Occipital lobe (tissue), 3 donors: Measurements from ENCODE around the gene ZNF398. TPM values are rescaled to one million over a fixed set of nuclear protein-coding genes. Genes with fewer than 3 reads are reported as not detected.
"Not testable (repeated sequence)": the region's sequence is repeated elsewhere in the genome, so short reads cannot be mapped to it uniquely, and the experiment has no call there.

Source experiments
- DNase-seq: peaks from one replicate; lab custom pipeline; 2025; lab: John Stamatoyannopoulos, UW
- small RNA-seq: library from RNA; depleted of rRNA; stranded (forward); fragments of <200 nt; gene quantifications from one replicate; pipeline ENCODE3, GENCODE V24; 2014
- total RNA-seq: library from RNA; depleted of rRNA; stranded (reverse); fragments of >200 nt; gene quantifications from one replicate; pipeline ENCODE4 v1.2.3, GENCODE V29; 2014

The ZNF398 gene
- total RNA-seq, 1 donor from 2014 or later = 25.7 TPM

DNA sequence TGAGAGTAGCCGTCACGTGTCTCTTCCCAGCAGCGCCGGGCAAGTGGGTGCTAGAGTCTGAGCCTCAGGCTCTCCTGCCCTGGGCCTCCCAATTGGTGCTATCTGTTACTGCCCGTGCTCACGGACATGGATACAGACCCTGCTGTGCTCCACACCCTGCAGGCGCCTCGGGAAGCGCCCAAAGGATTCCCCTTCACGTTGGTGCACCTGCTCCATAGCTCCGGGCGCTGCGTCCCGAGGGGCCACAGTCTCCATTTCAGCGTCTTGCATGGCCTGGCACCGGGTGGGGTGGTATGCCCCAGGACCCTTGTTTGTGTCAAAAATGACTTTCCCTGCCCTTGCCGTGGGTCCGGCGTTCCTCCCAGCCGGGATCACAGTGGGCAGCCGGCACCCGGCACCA, 78.4 kb downstream of the ZNF398 start:
- DNase-seq = no peak

DNA sequence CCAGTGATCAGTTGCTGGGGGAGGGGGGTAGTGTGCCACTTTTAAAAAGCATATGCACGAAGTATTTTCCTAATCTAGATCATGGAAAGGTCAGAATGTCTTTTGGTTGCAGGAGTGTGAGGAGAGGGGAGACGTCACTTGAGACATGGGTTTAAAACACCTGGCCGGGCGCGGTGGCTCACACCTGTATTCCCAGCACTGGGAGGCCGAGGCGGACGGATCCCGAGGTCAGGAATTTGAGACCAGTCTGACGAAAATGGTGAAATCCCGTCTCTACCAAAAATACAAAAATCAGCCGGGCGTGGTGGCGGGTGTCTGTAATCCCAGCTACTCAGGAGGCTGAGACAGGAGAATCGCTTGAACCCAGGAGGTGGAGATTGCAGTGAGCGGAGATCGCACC, 79.1 kb downstream of the ZNF398 start:
- DNase-seq = not testable (repeated sequence)

DNA sequence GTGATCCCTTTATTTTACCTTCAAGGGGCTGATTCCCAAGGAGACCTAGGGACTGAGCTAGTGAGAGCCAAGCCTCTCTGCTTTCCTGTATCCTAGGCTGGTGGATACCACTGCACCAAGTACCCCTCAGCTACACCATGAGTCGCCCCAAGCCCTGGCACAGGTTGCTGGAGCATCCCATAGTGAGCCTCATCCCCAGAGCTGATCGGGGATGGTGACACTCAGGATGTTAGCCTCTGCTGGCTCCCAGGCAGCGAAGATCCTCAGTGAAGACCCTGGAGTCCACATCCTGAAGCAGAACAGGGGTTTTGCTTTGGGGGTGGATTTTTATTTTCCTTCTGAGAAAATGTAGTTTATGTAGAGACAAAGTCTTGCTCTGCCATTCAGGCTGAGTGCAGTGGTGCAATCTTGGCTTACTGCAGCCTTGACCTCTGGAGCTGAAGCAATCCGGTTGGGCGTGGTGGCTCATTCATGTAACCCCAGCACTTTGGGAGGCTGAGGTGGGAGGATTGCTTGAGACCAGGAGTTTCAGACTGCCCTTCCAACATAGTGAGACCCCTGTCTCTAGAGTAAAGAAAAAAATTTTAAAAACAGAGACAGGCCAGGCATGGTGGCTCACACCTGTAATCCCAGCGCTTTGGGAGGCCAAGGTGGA, 79.7 kb downstream of the ZNF398 start:
- no peak for DNase-seq

DNA sequence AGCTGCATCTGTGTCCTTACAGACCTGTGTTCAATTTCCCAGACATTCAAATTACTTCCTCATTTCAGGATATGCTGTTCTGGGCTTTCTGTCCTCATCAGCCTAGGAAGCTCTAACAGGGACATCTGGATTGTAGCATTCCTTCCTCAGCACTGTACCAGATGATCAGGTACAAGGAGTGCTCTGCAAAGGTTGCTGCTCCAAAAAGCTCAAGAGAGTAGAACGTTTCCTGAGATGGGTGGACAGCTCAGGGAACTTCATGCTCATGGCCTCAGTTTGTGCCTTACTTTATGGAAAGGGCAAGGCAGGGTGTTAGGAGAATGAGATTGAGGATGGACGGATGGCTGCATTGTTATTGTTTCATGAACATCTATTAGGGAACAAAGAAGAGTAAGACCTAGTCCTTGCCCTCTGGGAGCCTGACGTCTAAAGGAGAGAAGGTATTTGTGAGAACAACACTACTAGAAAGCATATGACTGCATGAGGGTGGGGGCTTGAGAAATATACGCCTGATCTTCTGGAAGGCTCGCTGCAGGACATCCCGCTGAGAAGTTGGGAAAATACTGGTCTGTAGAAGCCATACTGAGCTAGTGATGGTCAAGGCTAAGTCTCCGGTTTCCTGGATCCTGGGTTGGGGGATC, 81.7 kb downstream of the ZNF398 start:
- DNase-seq = no peak

DNA sequence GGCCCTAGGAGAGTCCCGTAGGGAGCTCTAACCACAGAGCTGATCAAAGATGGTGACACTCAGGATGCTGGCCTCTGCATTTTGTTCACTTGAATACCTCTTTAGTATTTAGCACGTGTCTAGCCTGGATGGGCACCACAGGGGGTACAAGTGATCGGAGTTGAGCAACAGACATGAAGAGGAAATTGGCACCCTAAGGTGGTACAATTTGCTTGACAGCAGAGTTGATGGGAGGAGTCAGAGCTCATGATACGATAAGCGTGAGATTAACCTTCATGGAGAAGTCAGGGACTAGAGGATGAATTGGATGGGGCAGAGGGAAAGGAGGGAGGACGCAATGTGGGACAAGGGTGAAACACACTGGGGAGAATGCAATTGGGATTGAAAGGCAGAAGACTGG, 82.3 kb downstream of the ZNF398 start:
- DNase-seq = no peak

DNA sequence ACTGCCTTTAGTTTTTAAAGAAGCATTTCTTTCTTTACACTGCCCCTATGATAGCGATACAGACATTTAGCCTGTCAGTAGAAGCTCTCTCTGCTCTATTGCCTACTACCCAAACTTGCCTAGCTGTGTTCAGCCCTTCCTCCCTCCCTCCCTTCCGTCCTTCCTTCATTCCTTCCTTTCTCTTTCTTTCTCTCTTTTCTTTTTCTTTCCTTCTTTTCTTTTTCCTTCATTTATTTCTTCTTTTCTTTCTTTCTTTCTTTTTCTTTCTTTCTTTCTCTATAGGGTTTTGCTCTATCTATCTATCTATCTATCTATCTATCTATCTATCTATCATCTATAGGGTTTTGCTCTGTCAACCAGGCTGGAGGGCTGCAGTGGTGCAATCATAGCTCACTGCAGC, 85.1 kb downstream of the ZNF398 start:
- no peak for DNase-seq

Small RNA genes within 50 kb of the gene (small RNA-seq; reads per million reads assigned to genes)
- gene AC004890.1 = not detected
- 1.2 reads per million, percentile 76 among the genes with 10 or more reads in this experiment for gene RN7SL521P

Other genes with a start within 250 kb of the ZNF398 start
- gene PDIA4, start 118.9 kb upstream of the ZNF398 start, total RNA-seq = 69.6 TPM
- 12.6 TPM for gene ZNF786, start 56.7 kb upstream of the ZNF398 start, total RNA-seq
- 5.1 TPM for gene ZNF425, start 21.1 kb upstream of the ZNF398 start, total RNA-seq
- gene ZNF282, start 48.1 kb downstream of the ZNF398 start, total RNA-seq = 25.7 TPM
- gene ZNF212, start 92.2 kb downstream of the ZNF398 start, total RNA-seq = 5.8 TPM
- 13.3 TPM for gene ZNF783, start 114.7 kb downstream of the ZNF398 start, total RNA-seq